Activated T-cell treated with anti-CD3 and anti-CD28 coated beads for 24 hours (primary cell): ENCODE results near the gene PGGHG.
"Not testable (repeated sequence)": the region's sequence is repeated elsewhere in the genome, so short reads cannot be mapped to it uniquely, and the experiment has no call there.

Source experiments
- DNase-seq: peaks from one replicate; pipeline ENCODE4 v3.0.0-alpha.2; 2020; ENCODE audit warnings: low read depth

PGGHG gene

GRCh38 chr11:285021-285893, 3.7 kb upstream of the PGGHG start:
- DNase-seq = no peak

- no peak for DNase-seq
Measured at GRCh38 chr11:285894-286220, 3.1 kb upstream of the PGGHG start.

GRCh38 chr11:286977-287820, 1.7 kb upstream of the PGGHG start:
- DNase-seq = not testable (repeated sequence)

- no peak for DNase-seq
Measured at GRCh38 chr11:287821-288477, 977 bp upstream of the PGGHG start.

GRCh38 chr11:289398-289711, 429 bp downstream of the PGGHG start:
- no peak for DNase-seq

GRCh38 chr11:289712-290620, 1.0 kb downstream of the PGGHG start:
- DNase-seq = no peak

- DNase-seq = no peak
Measured at GRCh38 chr11:290621-291231, 1.8 kb downstream of the PGGHG start.

- DNase-seq = no peak
Measured at GRCh38 chr11:291281-292210, 2.6 kb downstream of the PGGHG start.

- DNase-seq = no peak
Measured at GRCh38 chr11:292211-293121, 3.5 kb downstream of the PGGHG start.

GRCh38 chr11:293271-293851, 4.4 kb downstream of the PGGHG start:
- no peak for DNase-seq

- no peak for DNase-seq
Measured at GRCh38 chr11:293852-294661, 5.1 kb downstream of the PGGHG start.

GRCh38 chr11:294780-295179, 5.9 kb downstream of the PGGHG start:
- DNase-seq = no peak

- no peak for DNase-seq
Measured at GRCh38 chr11:295351-296170, 6.6 kb downstream of the PGGHG start.

GRCh38 chr11:296171-297050, 7.5 kb downstream of the PGGHG start:
- DNase-seq = no peak

- DNase-seq = no peak
Measured at GRCh38 chr11:297051-297585, 8.2 kb downstream of the PGGHG start.
